ENCODE measurements around the gene HECTD4.

Gene HECTD4

DNA sequence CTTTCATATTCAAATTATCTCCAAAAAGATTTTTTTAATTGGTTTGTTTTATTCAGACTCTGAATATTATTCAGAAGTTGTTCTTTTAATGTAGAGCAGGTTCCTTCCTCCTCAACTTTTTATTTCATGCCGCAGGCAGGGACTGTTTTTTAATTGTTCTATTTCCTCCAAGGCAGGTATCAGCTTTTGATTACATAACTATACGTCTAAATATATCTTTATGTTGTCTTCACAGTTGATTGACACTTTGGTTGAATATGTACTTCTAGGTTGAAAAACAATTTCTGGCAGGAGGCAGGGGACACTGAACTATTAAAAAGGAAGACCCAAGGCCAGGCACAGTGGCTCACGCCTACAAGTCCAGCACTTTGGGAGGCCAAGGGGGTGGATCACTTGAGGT lies 82.5 kb downstream of the HECTD4 start:
- DNase-seq (ENCODE audit: low read depth) = no peak
- TF ChIP-seq CTCF (conservative IDR thresholded peaks at IDR 0.05; ENCODE audit: low read depth, low read length) = no peak
- no peak overlapping the region for H3K4me3 ChIP-seq (ENCODE audit: low read depth, low read length)

DNA sequence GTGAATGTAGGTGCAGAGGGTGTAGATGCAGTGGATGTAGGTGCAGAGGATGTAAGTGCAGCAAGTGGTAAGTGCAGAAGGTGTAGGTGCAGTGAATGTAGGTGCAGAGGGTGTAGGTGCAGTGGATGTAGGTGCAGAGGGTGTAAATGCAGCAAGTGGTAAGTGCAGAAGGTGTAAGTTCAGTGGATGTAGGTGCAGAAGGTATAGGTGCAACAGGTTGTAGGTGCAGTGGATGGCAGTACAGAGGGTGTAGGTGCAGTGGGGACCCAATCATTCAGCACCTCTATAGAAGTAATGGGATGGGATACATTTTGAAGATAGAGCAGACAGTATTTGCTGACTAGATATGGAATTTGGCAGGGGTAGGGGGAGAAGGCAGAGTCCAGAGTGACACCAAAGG lies 85.0 kb downstream of the HECTD4 start:
- no peak for DNase-seq (ENCODE audit: low read depth)
- no peak overlapping the region for H3K4me3 ChIP-seq (ENCODE audit: low read depth, low read length)
- TF ChIP-seq CTCF (conservative IDR thresholded peaks at IDR 0.05; ENCODE audit: low read depth, low read length) = no peak

- no peak for TF ChIP-seq CTCF (conservative IDR thresholded peaks at IDR 0.05; ENCODE audit: low read depth, low read length)
- DNase-seq (ENCODE audit: low read depth) = no peak
- H3K4me3 ChIP-seq (ENCODE audit: low read depth, low read length) = no peak overlapping the region
These were observed 86.0 kb downstream of the HECTD4 start for GRCh38 chr12:112296183-112296582.

DNA sequence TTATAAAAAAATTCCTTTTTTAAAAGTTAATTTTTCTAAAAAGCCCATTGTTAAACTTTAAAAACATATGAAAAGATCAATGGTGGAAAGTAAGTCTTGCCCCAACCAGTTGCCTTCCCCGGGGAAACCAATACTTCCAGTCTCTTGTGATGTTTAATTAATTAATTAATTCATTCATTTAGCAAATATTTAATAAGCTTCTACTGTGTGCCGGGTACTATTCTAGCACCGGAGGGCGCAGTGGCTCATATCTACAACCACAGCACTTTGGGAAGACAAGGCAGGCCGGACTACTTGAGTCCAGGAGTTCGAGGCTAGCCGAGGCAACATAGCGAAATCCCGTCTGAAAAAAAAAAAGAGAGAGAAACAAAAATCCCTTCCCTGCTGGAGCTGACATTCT lies 87.4 kb downstream of the HECTD4 start:
- peak; percentile 59 for DNase-seq (ENCODE audit: low read depth)
- peak; percentile 53 for TF ChIP-seq CTCF (conservative IDR thresholded peaks at IDR 0.05; ENCODE audit: low read depth, low read length)

DNA sequence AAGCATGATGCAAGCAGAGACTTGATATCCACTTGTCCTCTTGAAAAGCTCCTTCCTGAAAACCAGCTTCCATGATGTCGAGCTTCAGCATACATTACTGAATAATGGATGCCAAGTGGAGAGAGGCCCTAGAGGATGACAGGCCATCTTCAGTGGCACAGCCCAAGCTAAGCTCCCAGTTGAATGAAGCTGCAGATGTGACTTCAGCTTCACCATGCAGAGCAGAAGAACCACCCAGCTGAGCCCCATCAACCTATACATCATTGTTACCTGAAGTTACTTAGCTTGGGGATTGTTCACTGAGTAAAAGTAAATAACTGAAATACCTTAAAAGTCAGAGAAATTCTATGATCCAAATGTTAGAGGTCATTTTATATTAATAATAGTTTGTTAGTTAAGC lies 93.6 kb downstream of the HECTD4 start:
- no peak for DNase-seq (ENCODE audit: low read depth)
- H3K4me3 ChIP-seq (ENCODE audit: low read depth, low read length) = no peak overlapping the region
- TF ChIP-seq CTCF (conservative IDR thresholded peaks at IDR 0.05; ENCODE audit: low read depth, low read length) = no peak

More for the DNA sequence above, 87.4 kb downstream of the HECTD4 start:
- H3K4me3 ChIP-seq (ENCODE audit: low read depth, low read length) = no peak overlapping the region

DNA sequence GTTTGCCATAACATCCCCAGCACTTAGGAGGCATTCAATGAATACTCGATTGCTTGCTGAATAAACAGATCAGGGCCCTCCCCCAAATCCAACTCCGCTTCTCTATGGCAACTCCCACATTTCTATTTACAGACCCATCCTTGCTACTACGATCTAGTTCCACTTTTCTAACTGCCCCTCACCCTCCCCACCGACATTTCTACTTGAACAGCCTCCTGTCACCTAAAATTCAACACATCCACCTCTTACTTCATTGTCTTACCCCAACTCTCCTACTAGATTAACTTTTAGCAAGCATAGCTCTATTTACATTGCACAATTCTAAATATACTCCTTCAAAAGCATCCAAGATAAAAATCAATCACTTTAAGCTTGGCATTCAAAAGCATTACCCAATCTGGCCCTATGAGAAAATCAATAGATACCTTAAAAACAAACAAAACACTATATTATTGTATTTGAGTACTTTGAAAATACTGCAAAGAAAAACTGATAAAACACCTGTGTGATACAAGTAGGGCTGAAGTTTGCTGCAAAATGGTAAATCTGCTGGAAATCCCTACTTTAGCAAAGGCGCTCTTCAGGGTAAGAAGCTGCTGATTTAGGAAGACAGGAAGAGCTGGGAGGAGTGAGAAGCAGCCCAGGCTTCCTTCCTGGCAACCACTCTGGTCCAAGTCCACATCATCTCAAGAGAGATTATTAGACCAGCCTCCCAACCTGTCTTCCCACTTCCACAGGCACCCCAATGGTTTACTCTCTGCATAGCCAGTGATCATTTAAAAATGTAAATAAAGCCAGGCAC lies 96.4 kb downstream of the HECTD4 start:
- no peak for TF ChIP-seq CTCF (conservative IDR thresholded peaks at IDR 0.05; ENCODE audit: low read depth, low read length)
- H3K4me3 ChIP-seq (ENCODE audit: low read depth, low read length) = no peak overlapping the region
- DNase-seq (ENCODE audit: low read depth) = no peak

DNA sequence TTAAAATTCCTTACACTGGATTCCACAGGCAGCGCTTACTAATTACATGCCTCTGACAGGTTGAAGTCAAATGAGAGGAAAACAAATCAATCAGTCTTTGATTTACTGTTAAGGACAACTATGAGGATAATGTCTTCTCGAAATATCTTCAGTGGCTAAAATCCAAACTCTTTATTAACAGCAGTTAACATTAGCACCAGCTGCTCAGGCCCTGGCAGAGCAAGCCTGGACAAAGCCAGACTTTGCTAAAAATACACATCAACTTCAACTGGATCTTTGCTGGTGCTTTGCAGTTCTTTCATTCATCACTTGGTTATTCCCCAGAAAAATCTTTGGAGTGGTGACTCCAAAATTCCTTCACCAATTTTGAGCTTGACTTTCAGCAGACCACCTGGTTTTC lies 98.7 kb downstream of the HECTD4 start:
- DNase-seq (ENCODE audit: low read depth) = peak; percentile 6
- H3K4me3 ChIP-seq (ENCODE audit: low read depth, low read length) = no peak overlapping the region
- TF ChIP-seq CTCF (conservative IDR thresholded peaks at IDR 0.05; ENCODE audit: low read depth, low read length) = no peak
